Lower leg skin (tissue), 3 donors: Measurements from ENCODE around the gene SUN1.

Experiments
- POLR2A ChIP-seq, 2 donors: fragments of 450-650 bp; IDR thresholded peaks; one replicate each; pipeline ENCODE4 v1.6.1; 2016 to 2017; ENCODE audit warnings: antibody characterized with exemption in 2 of 2, mild to moderate bottlenecking in 1 of 2, moderate library complexity in 1 of 2
- TF ChIP-seq, protein P1 (sequence below), 3 donors: fragments of 450-650 bp; IDR thresholded peaks; one replicate each; pipeline ENCODE4 v1.5.1; 2016; ENCODE audit warnings: antibody characterized with exemption in 3 of 3, mild to moderate bottlenecking in 3 of 3, moderate library complexity in 2 of 3

DNA sequence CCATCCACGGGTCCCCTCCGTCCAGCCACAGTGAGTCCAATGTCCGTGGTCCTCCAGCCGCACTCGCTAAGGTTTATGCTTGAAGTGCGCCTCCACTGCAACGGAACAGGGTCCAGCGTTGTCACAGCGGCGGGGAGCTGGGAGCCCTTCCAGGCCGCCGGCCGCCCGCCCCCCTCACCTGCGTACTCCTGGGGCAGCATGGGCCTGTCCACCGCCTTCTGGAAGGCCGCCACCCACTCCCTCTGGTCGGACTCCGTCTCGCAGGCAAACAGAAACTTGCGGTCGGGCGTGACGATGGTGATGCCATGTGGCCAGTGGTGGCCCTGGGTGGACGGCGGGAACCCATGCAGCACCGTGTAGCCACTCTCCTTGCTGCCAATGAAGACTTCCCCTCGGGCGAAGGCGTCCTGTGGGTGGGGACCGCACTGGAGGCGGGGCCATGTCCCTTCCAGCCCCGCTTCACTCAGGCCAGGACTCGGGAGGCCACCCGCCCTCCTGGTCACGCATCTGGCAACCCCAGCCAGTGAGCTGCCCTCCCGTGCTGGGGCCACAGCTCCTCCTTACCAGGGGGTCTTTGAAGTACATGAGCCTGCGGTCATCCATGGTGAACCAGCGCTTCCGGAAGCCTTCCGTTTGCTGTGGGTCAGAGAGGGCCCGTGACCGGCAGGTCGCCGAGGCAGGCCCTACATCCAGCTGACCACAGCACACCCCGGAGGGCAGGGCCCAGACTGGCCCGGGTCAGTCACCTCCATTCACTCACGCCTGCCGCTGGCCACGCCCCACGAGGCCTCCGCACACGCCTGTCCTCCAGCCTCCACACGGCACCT, 66.8 kb downstream of the SUN1 start:
- TF ChIP-seq, protein P1, sequence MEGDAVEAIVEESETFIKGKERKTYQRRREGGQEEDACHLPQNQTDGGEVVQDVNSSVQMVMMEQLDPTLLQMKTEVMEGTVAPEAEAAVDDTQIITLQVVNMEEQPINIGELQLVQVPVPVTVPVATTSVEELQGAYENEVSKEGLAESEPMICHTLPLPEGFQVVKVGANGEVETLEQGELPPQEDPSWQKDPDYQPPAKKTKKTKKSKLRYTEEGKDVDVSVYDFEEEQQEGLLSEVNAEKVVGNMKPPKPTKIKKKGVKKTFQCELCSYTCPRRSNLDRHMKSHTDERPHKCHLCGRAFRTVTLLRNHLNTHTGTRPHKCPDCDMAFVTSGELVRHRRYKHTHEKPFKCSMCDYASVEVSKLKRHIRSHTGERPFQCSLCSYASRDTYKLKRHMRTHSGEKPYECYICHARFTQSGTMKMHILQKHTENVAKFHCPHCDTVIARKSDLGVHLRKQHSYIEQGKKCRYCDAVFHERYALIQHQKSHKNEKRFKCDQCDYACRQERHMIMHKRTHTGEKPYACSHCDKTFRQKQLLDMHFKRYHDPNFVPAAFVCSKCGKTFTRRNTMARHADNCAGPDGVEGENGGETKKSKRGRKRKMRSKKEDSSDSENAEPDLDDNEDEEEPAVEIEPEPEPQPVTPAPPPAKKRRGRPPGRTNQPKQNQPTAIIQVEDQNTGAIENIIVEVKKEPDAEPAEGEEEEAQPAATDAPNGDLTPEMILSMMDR (IDR thresholded peaks at IDR 0.05) = no peak
- TF ChIP-seq POLR2A (IDR thresholded peaks at IDR 0.05) = no peak
